Smooth muscle cell of the coronary artery (primary cell): ENCODE data around the gene ANAPC16. TPM values are rescaled to one million over a fixed set of nuclear protein-coding genes. Genes with fewer than 3 reads are reported as not detected.

ENCODE experiments used
- total RNA-seq: library from RNA; depleted of rRNA; stranded (reverse); fragments of >200 nt; gene quantifications from 2 replicates; pipeline ENCODE4 v1.2.3, GENCODE V29; 2014; ENCODE audit warnings: low replicate concordance

ANAPC16 gene
- total RNA-seq = 35.8 and 39.1 TPM in 2 replicates

GRCh38 chr10:72215611-72216549, at the start of gene ANAPC16, which contains the start of gene ASCC1:
Gene ANAPC16 (plus strand): TSS chr10:72216012. CDS start chr10:72223915, 7,903 bp downstream.
Gene ASCC1 (minus strand): TSS chr10:72216276. CDS start chr10:72213298, 2,978 bp downstream.

DNA sequence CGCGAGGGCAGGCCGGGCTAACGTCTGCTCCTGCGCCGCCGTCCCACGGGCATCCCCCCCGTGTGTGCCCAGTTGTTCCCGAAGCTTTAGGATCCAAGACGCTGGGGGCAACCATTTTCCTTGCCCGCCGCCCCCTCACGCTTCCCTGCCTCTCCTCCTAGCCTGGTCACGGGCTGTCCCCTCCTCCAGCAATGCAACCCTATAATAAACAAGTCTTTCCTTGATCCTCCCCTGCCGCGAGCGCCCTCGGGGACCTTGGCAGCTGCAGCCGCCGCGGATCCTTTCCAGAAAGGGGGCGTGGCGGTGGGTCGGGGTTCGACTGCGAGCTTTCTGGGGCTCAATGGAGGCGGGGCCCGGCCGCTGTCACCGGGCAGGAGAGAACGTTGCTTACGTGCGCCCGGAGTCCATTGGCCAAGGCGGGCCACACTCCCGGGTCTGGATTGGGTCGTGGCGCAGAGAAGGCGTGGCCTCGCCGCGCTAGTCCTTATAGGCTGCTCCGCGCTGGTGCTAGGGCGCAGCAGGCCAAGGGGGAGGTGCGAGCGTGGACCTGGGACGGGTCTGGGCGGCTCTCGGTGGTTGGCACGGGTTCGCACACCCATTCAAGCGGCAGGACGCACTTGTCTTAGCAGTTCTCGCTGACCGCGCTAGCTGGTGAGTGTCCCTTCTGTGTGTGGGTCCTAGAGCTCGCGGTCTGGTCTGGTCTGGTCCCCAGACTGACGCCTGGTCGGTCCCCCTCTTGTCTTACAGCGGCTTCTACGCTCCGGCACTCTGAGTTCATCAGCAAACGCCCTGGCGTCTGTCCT, 57.8 kb downstream of the ANAPC16 start, which contains the start of gene DDIT4:
Gene DDIT4, plus strand, starts transcription at position 515 of the 803 bp plus-strand sequence. CDS start 293 bp downstream, outside the sequence.

Other genes with a start within 250 kb of the ANAPC16 start
- under 0.01 and 0.12 TPM in 2 replicates for gene SPOCK2, start 127.5 kb upstream of the ANAPC16 start, total RNA-seq
- 16.8 and 17.7 TPM in 2 replicates for gene ASCC1, start 264 bp downstream of the ANAPC16 start, total RNA-seq
- 394 and 406 TPM in 2 replicates for gene DDIT4, start 57.9 kb downstream of the ANAPC16 start, total RNA-seq
- 14.7 and 19.8 TPM in 2 replicates for gene DNAJB12, start 138.9 kb downstream of the ANAPC16 start, total RNA-seq